ENCODE data around the gene USP31. TPM values are rescaled to one million over a fixed set of nuclear protein-coding genes. Genes with fewer than 3 reads are reported as not detected.
A peak's percentile ranks its signal among the peaks of the same experiment; 100 is the strongest.

Gene USP31
- total RNA-seq, 4 donors from 2014 or later: 6.0 to 8.3 (median 7.1) TPM

GRCh38 chr16:23131036-23131435 lies 18.2 kb downstream of the USP31 start:
- TF ChIP-seq POLR2A (IDR thresholded peaks at IDR 0.05) (no peak), POLR2AphosphoS5 (IDR thresholded peaks at IDR 0.05) (no peak), EP300 (IDR thresholded peaks at IDR 0.05; ENCODE audit: low read depth) (no peak), CTCF (IDR thresholded peaks at IDR 0.05) (no peak)
- Histone ChIP-seq H3K36me3 (no peaks in the 10 kb centered on the region), H3K27ac (peak overlapping the region; percentile 64 to 84 (median 79)), H3K27me3 (no peaks in the 10 kb centered on the region), H3K9me3 (peaks cover 0 to 3% of the 10 kb centered on the region in 2 donors), H3K4me1 (peaks cover 2 to 24% (median 10%) of the 10 kb centered on the region in 4 donors), H3K4me3 (no peak overlapping the region)
- 77 to 100% methylated on average over 1 to 3 of the region's 3 CpGs for WGBS, 2 donors (ENCODE audit: low coverage in 1 of 2)
- no peak for DNase-seq
- in situ Hi-C loops (cut with MboI; ENCODE audit: low pct_ligation_motif_present in 1 of 4, low pct_unique_long_range_greater_than_20kb in 1 of 4, low sequenced_read_pairs in 3 of 4) (no loop called here), intact Hi-C loops (cut with DNase I; ENCODE audit: low total_unique reads) (no loop called here)

GRCh38 chr16:23129686-23130085 lies 19.6 kb downstream of the USP31 start:
- DNase-seq: no peak
- H3K4me3 ChIP-seq: no peak overlapping the region
- H3K9me3 ChIP-seq: no peaks in the 10 kb centered on the region
- TF ChIP-seq CTCF (IDR thresholded peaks at IDR 0.05): no peak
- TF ChIP-seq POLR2AphosphoS5 (IDR thresholded peaks at IDR 0.05): no peak
- TF ChIP-seq POLR2A (IDR thresholded peaks at IDR 0.05): no peak
- TF ChIP-seq EP300 (IDR thresholded peaks at IDR 0.05; ENCODE audit: low read depth): no peak
- H3K4me1 ChIP-seq: peaks cover 14 to 38% (median 21%) of the 10 kb centered on the region in 4 donors
- in situ Hi-C loops (cut with MboI; ENCODE audit: low pct_ligation_motif_present in 1 of 4, low pct_unique_long_range_greater_than_20kb in 1 of 4, low sequenced_read_pairs in 3 of 4) (no loop called here), intact Hi-C loops (cut with DNase I; ENCODE audit: low total_unique reads) (no loop called here)
- H3K27me3 ChIP-seq: no peaks in the 10 kb centered on the region
- 22 to 54% methylated on average over 1 of the region's 1 CpG for WGBS, 2 donors (ENCODE audit: low coverage in 1 of 2)
- peak overlapping the region in 2 of 4 donors; percentile 8 to 18 for H3K27ac ChIP-seq
- no peaks in the 10 kb centered on the region for H3K36me3 ChIP-seq

GRCh38 chr16:23128056-23128455 lies 21.2 kb downstream of the USP31 start:
- Histone ChIP-seq H3K4me3 (no peak overlapping the region), H3K36me3 (no peaks in the 10 kb centered on the region), H3K9me3 (no peaks in the 10 kb centered on the region), H3K27me3 (no peaks in the 10 kb centered on the region), H3K4me1 (peaks cover 9 to 32% (median 17%) of the 10 kb centered on the region in 4 donors), H3K27ac (peak overlapping the region; percentile 2 to 44 (median 14))
- intact Hi-C loops (cut with DNase I; ENCODE audit: low total_unique reads) (no loop called here), in situ Hi-C loops (cut with MboI; ENCODE audit: low pct_ligation_motif_present in 1 of 4, low pct_unique_long_range_greater_than_20kb in 1 of 4, low sequenced_read_pairs in 3 of 4) (no loop called here)
- 85 to 96% methylated on average over 3 to 5 of the region's 5 CpGs for WGBS, 2 donors (ENCODE audit: low coverage in 1 of 2)
- DNase-seq: no peak
- TF ChIP-seq EP300 (IDR thresholded peaks at IDR 0.05; ENCODE audit: low read depth) (no peak), CTCF (IDR thresholded peaks at IDR 0.05) (no peak), POLR2AphosphoS5 (IDR thresholded peaks at IDR 0.05) (peak in 1 of 3 donors; percentile 33)

- peak overlapping the region in 3 of 4 donors; percentile 10 to 50 (median 39) for H3K27ac ChIP-seq
- H3K4me3 ChIP-seq: no peak overlapping the region
- intact Hi-C loops (cut with DNase I; ENCODE audit: low total_unique reads) (no loop called here), in situ Hi-C loops (cut with MboI; ENCODE audit: low pct_ligation_motif_present in 1 of 4, low pct_unique_long_range_greater_than_20kb in 1 of 4, low sequenced_read_pairs in 3 of 4) (no loop called here)
- no peaks in the 10 kb centered on the region for H3K27me3 ChIP-seq
- no peak for DNase-seq
- 27 to 34% methylated on average over 2 of the region's 2 CpGs for WGBS, 2 donors (ENCODE audit: low coverage in 1 of 2)
- H3K9me3 ChIP-seq: no peaks in the 10 kb centered on the region
- H3K4me1 ChIP-seq: peaks cover 21 to 35% (median 25%) of the 10 kb centered on the region in 4 donors
- no peaks in the 10 kb centered on the region for H3K36me3 ChIP-seq
- no peak for TF ChIP-seq POLR2AphosphoS5 (IDR thresholded peaks at IDR 0.05)
- no peak for TF ChIP-seq CTCF (IDR thresholded peaks at IDR 0.05)
These were observed 24.0 kb downstream of the USP31 start for GRCh38 chr16:23125277-23125676.
